Prostate gland (tissue), 2 donors: Measurements from ENCODE around the gene TMEM250. TPM values are rescaled to one million over a fixed set of nuclear protein-coding genes. Genes with fewer than 3 reads are reported as not detected.

Experiments
- DNase-seq: peaks from one replicate; pipeline ENCODE4 v3.0.0-alpha.2; 2019; ENCODE audit warnings: low spot score
- H3K27ac ChIP-seq, 2 donors: fragments of 200-600 bp; sonication (generic); 2 replicates each; pipeline ENCODE4 v1.5.1; 2017 to 2019
- H3K27me3 ChIP-seq: fragments of 200-600 bp; sonication (generic); replicated peaks from 2 replicates; pipeline ENCODE4 v1.5.1; 2019; ENCODE audit not compliant: insufficient read depth
- H3K36me3 ChIP-seq, 2 donors: fragments of 200-600 bp; sonication (generic); 1 replicate in 1 of 2; 2 replicates in 1 of 2; pipeline versions ENCODE4 v1.5.1 to v1.8.1; 2017 to 2019
- H3K4me1 ChIP-seq: fragments of 200-600 bp; sonication (generic); replicated peaks from 2 replicates; pipeline ENCODE4 v1.5.1; 2019
- H3K4me3 ChIP-seq, 2 donors: fragments of 200-600 bp; sonication (generic); 2 replicates each; pipeline ENCODE4 v1.5.1; 2017 to 2019
- H3K9me3 ChIP-seq: fragments of 200-600 bp; sonication (generic); 2 replicates; pipeline ENCODE4 v1.5.1; 2017
- CTCF ChIP-seq, 4 experiments: fragments of 200-600 bp in 2 of 4; fragments of 450-650 bp in 2 of 4; sonication (generic) in 2 of 4; IDR thresholded peaks; 1 replicate in 3 of 4; 2 replicates in 1 of 4; pipeline ENCODE4 v1.5.1; 2016 to 2019; ENCODE audit warnings: antibody characterized with exemption in 4 of 4, mild to moderate bottlenecking in 2 of 4, moderate library complexity in 2 of 4
- POLR2A ChIP-seq: fragments of 450-650 bp; IDR thresholded peaks from one replicate; pipeline ENCODE4 v1.6.1; 2016; ENCODE audit warnings: antibody characterized with exemption, mild to moderate bottlenecking
- POLR2AphosphoS5 ChIP-seq: sonication (generic); formaldehyde crosslinking; IDR thresholded peaks from one replicate; pipeline ENCODE4 v1.6.1; 2017; ENCODE audit warnings: antibody characterized with exemption
- WGBS: methylation state at CpG from one replicate; pipeline ENCODE4 v1.1.5; 2018; 5-methylcytosine and 5-hydroxymethylcytosine counted together
- intact Hi-C: fragments of 100-400 bp; cut with DNase I; formaldehyde crosslinking; loops from one replicate; pipeline ENCODE4 v1.14.2; 2022
- total RNA-seq, 2 donors: library from RNA; depleted of rRNA; stranded (reverse); fragments of >200 nt; gene quantifications; one replicate each; pipeline ENCODE4 v1.1.0, GENCODE V29; 2016

The TMEM250 gene
- total RNA-seq, 2 donors from 2014 or later: 44.7 to 65.1 TPM

DNA sequence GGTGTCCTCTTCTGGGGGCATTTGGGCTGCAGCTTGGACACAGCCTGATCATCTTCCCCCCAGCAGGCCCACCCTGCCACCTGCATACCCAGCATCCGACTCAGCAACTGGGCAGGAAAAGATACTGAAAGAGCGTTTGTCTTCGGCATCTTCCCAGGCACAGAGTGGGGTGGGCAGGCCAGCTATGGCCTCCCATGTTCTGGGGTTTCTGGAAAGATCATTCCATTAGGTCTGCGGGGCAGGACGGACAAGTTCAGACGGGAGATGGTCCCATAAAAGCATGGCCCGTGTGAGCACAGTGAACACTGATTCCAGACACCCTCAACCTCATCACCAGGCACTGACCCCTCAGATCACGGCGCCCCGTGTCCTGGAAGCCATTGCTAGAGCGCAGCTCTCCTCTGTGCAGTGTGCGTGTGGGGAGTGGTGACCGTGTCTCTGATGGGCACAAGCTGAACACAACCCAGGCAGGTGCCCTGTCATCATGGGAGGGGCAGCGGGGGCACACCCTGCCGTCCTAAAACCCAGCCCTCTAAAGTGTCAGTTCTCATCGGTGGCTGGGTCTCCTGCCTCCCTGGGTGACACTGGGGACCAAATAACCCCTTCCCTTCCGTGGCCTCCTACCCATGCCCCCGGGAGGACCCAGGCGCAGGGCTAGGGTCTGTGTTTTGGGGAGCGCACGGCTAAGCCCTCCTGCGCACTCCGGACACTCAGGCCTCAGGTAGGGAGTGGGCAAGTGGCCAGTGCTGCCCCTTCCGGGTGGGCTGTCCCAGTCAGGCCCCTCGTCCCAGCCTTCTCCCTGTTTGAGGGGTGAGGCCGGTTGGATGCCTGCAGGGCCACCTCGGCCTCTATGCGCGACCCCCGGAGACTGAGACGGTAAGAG is 13.2 kb upstream of the TMEM250 start:
- Histone ChIP-seq H3K4me3 (no peak overlapping the region), H3K9me3 (no peaks in the 10 kb centered on the region), H3K36me3 (no peaks in the 10 kb centered on the region), H3K27me3 (no peaks in the 10 kb centered on the region), H3K27ac (no peak overlapping the region), H3K4me1 (no peaks in the 10 kb centered on the region)
- WGBS: 59% methylated on average over 22 of the region's 31 CpGs
- DNase-seq: no peak
- intact Hi-C loops: no loop called here
- TF ChIP-seq POLR2A (no peak), POLR2AphosphoS5 (no peak), CTCF (IDR thresholded peaks at IDR 0.05) (no peak)

DNA sequence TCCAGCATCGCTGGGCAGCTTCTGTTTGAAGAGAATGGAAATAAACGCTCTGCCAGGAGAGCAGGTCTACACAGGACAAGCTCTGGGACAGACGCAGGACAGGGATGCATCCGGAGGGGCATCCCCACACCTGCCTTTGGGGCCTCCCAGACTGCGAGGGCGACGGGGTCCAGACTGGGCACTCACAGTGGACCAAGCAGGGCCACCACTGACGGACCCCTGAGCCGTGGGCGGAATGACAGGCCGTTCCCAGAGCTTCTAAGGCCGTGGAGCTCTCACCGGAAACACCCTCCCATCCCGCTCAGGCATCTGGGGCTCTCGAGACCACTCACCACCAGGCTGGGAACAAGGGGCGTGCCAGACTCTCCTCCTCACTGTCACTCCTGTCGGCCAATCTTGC is 10.5 kb upstream of the TMEM250 start:
- DNase-seq: no peak
- H3K4me1 ChIP-seq: no peaks in the 10 kb centered on the region
- no peak overlapping the region for H3K4me3 ChIP-seq
- H3K27me3 ChIP-seq: no peaks in the 10 kb centered on the region
- intact Hi-C loops: loop anchor here (10.0 kb wide), 1 partner anchor 524 kb away; no protein-coding TSS in a partner anchor
- TF ChIP-seq POLR2A (no peak), POLR2AphosphoS5 (no peak)
- no peak overlapping the region for H3K27ac ChIP-seq
- H3K36me3 ChIP-seq: no peaks in the 10 kb centered on the region
- no peaks in the 10 kb centered on the region for H3K9me3 ChIP-seq
- 50% methylated on average over 17 of the region's 17 CpGs for whole genome bisulfite sequencing

DNA sequence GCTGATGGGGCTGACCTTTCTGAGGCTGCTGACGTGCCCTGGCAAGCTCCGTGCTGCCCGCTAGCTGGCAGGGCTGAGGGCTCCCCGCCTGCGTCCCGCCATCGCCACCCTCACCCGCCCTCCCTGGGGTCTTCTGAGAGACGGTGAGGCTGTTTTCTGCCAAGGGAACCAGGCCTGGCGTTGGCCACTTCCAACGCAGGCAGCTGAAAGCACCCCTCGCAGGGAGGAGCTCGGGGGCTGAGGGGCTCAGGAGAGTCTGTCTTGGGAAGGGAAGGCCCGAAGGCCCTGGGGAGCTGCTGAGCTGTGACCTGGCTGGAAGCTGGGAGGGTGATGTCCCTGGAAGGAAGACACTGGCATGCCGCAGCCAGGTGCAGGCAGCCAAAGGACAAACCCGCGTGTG is 9.8 kb upstream of the TMEM250 start:
- H3K27ac ChIP-seq: no peak overlapping the region
- H3K9me3 ChIP-seq: no peaks in the 10 kb centered on the region
- no peak for DNase-seq
- no peaks in the 10 kb centered on the region for H3K36me3 ChIP-seq
- intact Hi-C loops: loop anchor here (10.0 kb wide), 1 partner anchor 524 kb away; no protein-coding TSS in a partner anchor
- H3K4me3 ChIP-seq: no peak overlapping the region
- 67% methylated on average over 17 of the region's 17 CpGs for WGBS
- TF ChIP-seq CTCF (IDR thresholded peaks at IDR 0.05) (no peak), POLR2AphosphoS5 (no peak), POLR2A (no peak)
- H3K27me3 ChIP-seq: no peaks in the 10 kb centered on the region
- H3K4me1 ChIP-seq: no peaks in the 10 kb centered on the region

DNA sequence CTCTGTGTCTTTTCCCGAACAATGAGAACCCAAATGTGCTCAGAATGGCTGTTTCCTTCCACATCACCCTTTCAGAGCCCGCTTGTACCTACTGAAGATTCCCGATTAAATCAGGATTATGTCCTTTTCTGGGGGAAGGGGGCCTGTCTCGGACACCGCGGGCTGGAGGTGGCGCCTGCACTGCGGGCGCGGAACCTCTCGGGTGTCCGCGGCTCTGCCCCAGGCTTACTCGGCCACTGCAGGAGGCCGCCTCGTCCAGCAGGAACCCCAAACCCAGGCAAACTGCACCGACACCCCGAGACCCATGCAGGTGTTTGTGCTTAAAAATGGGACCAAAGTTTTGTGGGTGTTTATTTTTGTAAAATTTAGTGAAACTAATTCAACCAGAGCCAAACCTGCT is 8.6 kb upstream of the TMEM250 start:
- WGBS: 87% methylated on average over 18 of the region's 18 CpGs
- TF ChIP-seq POLR2A: no peak
- no peak for TF ChIP-seq POLR2AphosphoS5
- no peak for TF ChIP-seq CTCF (IDR thresholded peaks at IDR 0.05)
- DNase-seq: no peak
- H3K4me3 ChIP-seq: no peak overlapping the region
- no peaks in the 10 kb centered on the region for H3K27me3 ChIP-seq
- no peaks in the 10 kb centered on the region for H3K36me3 ChIP-seq
- H3K9me3 ChIP-seq: no peaks in the 10 kb centered on the region
- no peaks in the 10 kb centered on the region for H3K4me1 ChIP-seq
- H3K27ac ChIP-seq: no peak overlapping the region
- intact Hi-C loops: loop anchor here (10.0 kb wide), 1 partner anchor 523 kb away; no protein-coding TSS in a partner anchor

- DNase-seq: no peak
- TF ChIP-seq POLR2AphosphoS5 (no peak), CTCF (IDR thresholded peaks at IDR 0.05) (no peak), POLR2A (no peak)
- Histone ChIP-seq H3K9me3 (no peaks in the 10 kb centered on the region), H3K4me1 (no peaks in the 10 kb centered on the region), H3K36me3 (no peaks in the 10 kb centered on the region), H3K4me3 (no peak overlapping the region), H3K27me3 (no peaks in the 10 kb centered on the region), H3K27ac (no peak overlapping the region)
- intact Hi-C loops: loop anchor here (5.0 to 10.0 kb wide), 3 partner anchors 38 to 520 kb away; no protein-coding TSS in a partner anchor
- WGBS: 90% methylated on average over 2 of the region's 2 CpGs
Measured at GRCh38 chr9:136124976-136125692, 6.5 kb upstream of the TMEM250 start.
